IPS DF 19.7 (cell line): ENCODE results near the gene IER5.

ENCODE experiments used
- DNase-seq: peaks from one replicate; pipeline ENCODE4 v3.0.0-alpha.2; 2013; ENCODE audit warnings: low read depth, low spot score

IER5 gene

DNA sequence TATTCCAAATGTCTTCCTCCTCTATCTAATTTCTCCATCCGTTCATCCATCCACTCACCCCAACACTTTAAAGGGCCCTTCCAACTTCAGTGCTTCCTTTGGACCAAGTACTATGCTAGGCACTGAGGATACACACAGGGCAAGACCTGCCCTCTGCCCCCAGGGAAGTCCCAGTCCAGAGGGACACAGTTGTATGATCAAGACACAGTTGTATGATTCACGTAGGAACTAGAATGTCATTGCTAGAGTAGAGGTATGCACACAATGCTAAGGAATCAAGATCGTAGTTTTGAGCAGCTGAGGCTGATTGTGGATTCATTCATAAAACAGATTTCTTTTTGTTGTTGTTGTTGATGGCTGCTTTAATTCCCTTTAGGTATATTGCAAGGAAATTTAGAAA lies 11.6 kb upstream of the IER5 start:
- no peak for DNase-seq

DNA sequence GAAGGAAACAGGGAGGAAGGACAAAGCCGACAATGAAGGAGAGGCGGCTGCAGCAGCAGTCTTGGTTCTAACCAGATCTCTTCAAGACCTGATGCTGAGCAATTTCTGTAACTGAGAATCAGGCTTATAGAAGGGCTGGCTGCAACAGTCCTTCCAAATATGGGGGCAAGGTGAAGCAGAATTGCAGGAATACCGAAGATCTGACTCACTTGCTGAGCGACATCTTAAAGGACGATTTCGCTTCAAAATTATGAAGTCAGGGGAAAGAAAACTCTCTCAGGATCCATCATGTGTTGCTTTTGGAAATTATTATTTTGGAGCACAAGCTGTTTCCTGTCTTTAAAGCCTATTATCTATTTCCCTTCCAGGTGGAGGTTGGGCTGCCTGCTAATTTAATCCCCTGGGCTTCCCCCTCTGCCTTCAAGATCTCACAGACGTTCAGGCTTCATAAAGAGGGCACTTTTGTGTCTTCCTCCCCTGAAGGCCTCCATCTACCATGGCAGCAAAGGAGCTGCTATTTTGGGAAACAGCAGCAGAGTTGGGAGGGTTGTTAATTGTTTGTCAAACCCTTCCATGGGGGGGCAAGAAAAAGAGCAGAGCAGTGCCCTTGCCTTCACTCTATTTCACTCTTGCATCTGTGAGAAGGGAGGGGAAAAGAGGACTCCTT lies 10.8 kb upstream of the IER5 start:
- DNase-seq = no peak

GRCh38 chr1:181079382-181079781 lies 9.1 kb upstream of the IER5 start:
- DNase-seq = no peak

DNA sequence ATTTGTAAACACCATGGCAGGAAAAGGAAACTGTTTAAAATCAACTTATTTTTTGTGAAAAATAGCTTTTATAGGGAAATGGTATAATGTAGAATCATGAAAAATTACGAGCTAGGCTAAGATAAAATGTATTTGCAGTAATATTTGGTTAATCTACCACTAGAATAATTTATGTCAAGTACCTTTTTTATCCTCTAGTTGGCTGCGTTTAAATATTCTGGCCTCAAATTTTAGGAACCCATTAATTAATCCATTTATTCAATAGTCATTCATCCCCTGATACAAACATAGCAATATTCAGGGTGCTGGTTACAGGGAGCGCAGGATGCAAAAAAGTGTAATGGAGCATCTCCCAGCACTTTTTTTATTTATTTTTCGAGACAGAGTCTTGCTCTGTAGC lies 8.6 kb upstream of the IER5 start:
- no peak for DNase-seq

GRCh38 chr1:181080556-181080955 lies 7.9 kb upstream of the IER5 start:
- DNase-seq = no peak

DNA sequence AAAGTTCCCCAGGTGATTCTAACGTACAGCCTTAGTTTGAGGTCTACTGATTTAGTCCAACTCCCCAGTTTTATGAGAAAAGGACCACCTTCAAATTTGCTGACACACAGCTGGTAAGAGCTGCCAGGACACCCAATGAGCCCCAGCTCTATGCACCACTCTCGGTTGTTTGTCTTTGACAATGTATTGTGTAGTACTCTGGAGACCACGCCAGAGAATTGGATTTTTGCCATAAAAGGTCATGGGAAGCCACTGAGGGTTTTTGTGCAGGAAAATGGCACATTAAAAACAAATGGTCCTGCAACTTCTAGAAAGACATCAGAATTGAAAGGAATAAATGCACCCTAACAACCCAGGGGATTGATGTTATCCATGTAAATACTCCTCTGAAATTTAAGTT lies 7.1 kb upstream of the IER5 start:
- DNase-seq = no peak

DNA sequence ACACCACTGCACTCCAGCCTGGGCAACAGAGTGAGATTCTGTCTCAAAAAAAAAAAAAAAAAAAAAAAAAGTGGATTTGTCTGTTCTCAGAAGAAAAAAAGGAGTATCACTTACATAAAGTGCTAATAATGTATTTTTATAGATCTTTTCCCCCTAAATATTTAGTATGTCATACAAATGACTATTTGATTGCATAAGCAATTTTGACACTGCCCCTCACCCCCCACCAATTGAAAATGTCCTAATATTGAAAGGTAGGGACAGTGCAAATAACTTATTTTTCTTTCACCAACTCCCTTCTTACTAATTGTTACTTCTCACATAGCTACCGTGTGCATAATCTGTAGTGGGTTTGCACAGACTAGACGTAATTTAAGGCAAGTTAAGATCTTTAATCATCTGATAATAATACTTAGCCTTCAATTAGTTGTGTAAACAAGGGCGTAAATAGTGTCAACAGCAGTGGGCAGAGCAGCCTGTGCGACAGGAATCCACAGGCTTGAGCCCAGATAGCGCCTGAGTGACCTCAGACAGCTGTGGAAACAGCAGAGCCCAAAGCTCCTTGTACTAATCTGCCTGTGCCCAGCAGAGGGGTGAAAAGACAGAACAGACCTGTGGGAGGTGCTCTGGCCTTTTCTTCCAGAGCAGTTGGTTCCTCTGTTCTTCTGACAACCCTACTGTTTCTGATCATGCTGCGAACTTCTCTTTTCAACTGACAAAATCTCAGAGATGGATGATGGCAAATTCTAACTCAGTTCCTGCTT lies 4.5 kb upstream of the IER5 start:
- no peak for DNase-seq

GRCh38 chr1:181084606-181084969 lies 3.9 kb upstream of the IER5 start:
- DNase-seq = no peak

DNA sequence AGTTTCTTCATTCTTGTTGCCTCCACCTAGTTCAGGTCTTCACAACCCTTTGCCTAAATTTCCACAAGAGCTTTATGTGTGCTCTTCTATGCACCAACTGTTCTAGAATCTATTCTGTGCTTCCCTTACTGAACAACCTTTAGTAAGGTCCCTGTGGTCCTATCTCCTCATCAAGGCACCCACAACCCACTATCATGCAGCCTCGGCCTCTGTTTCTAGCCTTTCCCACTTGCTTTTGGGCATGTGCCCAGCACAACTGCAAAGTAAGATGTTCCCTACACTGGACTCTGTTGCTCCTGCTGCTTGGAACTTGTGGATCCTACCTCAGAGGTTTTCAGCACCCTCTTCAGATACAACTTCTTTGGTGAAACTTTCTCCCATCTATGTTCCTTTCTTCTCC lies 2.4 kb upstream of the IER5 start:
- no peak for DNase-seq

DNA sequence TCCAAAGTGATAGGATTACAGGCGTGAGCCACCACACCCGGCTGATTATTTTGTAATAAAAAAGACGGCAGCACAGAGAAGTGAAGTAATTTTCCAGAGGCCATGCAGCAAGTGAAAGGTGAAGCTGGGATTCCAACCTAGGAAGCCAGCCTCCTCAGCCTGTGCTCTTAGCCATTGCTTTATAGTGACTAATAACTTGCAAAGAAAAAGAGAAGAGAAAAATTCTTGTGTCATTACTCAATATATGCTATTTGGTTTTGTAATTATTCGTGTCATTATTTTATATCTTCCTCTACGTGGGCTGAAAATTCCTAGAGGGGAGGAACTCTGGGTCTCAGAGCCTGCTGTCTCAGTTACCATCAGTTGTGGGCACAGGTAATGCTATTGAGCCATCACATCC lies 1.6 kb upstream of the IER5 start:
- no peak for DNase-seq

GRCh38 chr1:181087400-181087901 lies 1.0 kb upstream of the IER5 start:
- no peak for DNase-seq

GRCh38 chr1:181089017-181089675 lies 646 bp downstream of the IER5 start:
- no peak for DNase-seq

DNA sequence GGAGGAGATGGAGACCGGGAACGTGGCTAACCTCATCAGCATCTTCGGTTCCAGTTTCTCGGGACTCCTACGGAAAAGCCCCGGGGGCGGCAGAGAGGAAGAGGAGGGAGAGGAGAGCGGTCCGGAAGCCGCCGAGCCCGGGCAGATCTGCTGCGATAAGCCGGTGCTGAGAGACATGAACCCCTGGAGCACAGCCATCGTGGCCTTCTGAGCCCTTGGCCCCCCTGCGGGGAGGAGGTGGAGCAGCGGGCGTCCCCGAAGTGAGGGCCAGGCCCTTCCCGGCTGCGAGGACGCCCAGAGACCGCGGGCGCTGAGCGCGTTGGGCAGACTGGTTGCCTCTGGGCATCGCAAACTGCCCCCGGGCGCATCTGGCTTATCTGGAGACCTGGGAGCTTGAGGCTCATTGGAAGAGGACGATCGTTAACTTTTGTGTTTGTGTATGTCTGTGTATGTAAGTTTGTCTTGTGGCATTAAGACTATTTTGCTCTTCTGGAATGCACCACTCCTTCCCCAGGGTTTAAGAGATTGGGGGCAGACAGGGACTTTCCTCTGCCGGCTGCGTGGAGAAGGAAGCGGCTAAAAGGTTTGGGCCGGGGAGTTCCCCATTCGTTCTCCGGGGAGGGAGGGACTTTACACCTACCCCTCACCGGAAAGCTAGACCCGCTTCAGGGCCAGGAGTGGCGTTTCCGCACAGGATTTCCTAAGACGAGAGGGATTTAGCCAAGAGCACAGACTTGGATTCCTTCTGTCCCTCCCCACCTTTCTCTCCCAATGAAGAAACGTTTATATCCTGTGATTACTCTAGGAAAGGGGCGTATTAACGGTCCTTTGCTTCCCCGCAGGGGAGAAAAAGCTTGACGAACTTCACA lies 1.4 kb downstream of the IER5 start:
- DNase-seq = no peak

GRCh38 chr1:181090641-181091126 lies 2.2 kb downstream of the IER5 start:
- DNase-seq = no peak

GRCh38 chr1:181091309-181092040 lies 3.0 kb downstream of the IER5 start:
- DNase-seq = no peak

DNA sequence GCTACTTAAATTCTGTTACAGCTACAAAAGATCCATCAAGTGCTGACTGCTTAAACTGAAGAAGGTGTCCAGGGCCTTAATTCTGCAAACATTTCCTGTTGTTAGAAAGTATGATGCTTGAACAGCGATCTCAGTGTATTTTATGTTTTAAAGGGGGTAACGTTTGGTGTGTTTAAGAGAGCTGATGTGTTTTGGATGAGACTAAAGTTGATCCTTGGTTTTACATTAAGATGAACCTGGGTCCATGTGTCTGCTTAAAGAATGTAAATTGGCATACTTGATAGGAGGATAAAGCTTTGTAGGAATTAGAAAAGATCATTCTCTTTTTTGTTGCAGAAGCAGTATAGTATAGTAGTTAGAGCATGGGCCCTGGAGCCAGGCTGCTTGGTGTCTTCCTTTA lies 3.6 kb downstream of the IER5 start:
- no peak for DNase-seq

DNA sequence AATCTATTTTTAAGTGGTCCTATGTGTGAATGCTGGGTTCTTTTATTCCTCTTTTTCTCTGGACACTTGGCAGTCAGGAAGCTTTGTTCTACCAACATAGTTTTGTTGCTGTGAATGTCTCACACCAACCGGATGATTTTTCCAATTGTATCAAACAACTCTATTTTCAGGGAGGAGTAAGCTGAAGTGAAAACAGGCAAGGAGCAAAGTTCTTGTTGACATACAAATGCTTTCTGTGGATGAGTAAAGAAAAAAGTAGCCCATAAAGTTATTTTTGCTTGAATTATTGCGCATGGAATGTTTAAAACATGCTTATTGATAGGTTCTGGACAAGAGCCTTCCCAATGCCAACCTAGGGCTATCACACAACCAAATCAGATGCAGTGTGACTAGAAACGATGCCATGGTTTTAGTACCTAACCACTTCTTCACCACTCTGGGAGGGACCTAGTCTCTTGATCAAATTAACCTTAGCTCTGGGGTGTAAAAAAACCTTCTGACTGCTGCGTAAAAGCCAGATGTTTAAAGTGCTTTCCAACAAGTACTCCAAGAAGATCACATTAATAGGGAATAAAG lies 4.5 kb downstream of the IER5 start:
- DNase-seq = no peak

DNA sequence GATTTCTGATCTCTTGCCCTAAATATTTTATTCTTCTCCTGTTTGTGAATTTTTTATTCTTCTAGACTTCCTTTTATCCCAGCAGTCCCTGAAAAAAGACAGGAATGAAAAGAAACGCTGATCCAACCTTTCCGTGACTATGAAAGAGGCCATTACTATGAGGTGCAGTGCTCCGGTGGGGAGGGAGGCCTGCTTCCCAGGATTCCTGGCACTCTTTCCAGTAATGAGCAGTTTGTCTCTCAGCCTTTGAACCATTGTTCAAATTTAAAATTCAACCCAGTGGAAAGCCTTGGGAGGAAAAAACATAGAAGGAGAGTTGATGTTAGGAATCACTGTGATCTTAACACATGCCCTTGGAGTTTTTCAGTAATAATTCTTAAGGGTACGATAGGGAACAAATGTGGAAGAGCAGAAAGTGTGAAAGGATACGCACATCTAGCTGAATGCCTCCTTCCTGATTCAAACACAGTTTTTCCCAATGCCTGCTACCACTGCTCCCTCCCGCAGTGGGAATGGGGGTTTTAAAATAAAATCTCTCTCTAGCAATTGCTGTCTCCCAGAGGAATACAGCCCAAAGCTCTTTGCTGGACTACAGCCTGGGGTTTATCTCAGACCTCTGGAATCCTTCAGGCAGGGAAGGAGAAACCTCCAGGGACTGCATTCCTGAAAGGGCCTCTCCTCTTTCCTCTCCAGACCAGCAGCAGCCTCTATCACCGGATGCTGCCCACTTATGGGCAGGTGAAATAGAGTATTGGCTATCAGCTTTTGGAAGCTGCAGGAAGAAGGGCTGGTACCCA lies 6.1 kb downstream of the IER5 start:
- no peak for DNase-seq

DNA sequence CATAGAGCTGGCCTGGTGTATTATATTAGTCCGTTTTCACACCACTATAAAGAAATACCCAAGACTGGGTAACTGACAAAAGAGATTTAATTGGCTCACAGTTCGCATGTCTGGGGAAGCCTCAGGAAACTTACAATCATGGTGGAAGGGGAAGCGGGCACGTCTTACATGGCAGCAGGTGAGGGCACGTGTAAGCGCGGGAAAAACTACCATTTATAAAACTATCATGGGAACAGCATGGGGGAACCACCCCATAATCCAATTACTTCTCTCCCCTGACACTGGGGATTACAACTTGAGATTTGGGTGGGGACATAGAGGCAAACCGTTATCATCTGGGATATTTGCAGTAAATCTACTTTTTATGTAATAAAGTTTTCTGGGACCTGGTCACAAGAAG lies 6.8 kb downstream of the IER5 start:
- DNase-seq = no peak

DNA sequence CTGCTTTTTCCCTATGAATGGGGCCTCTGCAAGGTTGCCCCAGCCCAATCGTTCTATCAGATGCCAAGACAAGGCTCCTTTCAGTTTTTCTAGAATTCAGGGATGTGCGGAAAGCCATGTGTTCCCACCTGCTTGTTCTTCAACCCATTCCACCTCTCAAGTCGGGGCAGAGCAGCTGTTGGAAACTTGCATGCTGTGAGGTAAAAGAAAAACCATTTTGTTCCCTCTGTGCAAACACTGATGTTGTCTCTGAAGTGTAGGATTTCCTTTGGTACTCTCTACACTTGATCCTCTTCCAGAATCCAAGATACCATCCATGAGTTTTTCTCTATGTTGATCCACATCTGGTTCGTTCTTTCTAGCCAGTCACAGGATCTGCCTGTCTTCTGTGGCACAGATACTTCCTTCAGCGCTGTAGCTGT lies 7.3 kb downstream of the IER5 start:
- no peak for DNase-seq
